Measurements from ENCODE around the gene PSPH.
A peak's percentile ranks its signal among the peaks of the same experiment; 100 is the strongest.
"Not testable (repeated sequence)": the region's sequence is repeated elsewhere in the genome, so short reads cannot be mapped to it uniquely, and the experiment has no call there.

Gene PSPH

DNA sequence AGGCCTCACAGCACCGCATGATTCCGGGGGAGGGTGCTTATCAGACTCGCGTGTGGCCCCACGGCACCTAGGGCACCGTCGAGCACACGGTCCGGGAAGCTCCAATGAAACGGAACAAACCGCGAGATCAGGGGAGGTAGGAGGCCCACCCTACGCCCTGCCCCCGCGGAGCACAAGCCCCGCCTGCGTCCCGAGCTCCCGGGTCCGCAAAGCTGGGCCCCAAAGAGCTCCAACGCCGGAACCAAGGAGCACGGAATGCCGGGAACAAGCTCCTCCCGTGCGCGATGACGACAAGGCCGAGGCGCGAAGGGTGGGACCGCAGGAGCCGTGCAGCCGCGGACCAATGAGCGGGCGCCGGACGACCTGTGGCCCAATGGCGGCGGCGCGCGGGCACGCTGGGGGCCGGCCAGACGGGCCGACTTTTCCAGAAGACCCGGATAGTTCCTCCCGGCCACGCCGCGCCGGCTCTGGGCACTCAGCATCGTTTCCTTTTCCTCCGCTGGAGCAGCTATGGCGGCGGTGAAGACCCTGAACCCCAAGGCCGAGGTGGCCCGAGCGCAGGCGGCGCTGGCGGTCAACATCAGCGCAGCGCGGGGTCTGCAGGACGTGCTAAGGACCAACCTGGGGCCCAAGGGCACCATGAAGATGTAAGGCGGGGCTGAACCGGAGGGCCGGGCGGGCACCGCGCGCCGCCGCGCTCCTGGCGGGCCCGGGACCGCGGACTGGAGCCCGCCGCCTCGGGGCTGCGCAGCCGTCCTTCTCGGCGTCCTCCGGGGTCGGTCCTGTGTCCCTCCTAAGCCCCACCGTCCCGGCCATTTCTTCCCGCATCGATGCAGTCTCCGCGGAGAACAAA, at the start of gene PSPH, which contains the start of gene CCT6A:
Gene PSPH, minus strand, starts transcription at position 106 of the 853 bp plus-strand sequence. CDS start 30,232 bp downstream, outside the sequence.
Gene CCT6A, plus strand, starts transcription at position 427 of the 853 bp plus-strand sequence. Its CDS starts 84 bp downstream, at position 511.
- FAIRE-seq = peak; percentile 85
- peak; percentile 84 for DNase-seq (ENCODE audit: insufficient read length, low spot score)

DNA sequence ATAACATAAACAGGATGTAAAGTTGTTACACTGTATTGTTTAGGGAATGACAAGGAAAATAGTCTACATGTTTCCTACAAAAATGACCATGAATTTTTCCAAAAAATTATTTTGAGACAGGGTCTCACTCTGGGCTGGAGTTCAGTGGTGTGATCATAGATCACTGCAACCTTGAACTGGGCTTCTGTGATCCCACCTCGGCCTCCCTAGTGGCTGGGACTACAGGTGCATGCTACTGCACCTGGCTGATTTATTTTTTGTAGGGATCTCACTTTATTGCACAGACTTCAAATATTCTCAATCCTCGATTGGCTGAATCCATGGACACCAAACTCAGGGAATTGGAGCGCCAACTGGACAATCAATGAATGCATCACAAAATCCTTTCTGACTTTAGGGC, 48.4 kb upstream of the PSPH start:
- no peak for FAIRE-seq
- no peak for DNase-seq (ENCODE audit: insufficient read length, low spot score)

DNA sequence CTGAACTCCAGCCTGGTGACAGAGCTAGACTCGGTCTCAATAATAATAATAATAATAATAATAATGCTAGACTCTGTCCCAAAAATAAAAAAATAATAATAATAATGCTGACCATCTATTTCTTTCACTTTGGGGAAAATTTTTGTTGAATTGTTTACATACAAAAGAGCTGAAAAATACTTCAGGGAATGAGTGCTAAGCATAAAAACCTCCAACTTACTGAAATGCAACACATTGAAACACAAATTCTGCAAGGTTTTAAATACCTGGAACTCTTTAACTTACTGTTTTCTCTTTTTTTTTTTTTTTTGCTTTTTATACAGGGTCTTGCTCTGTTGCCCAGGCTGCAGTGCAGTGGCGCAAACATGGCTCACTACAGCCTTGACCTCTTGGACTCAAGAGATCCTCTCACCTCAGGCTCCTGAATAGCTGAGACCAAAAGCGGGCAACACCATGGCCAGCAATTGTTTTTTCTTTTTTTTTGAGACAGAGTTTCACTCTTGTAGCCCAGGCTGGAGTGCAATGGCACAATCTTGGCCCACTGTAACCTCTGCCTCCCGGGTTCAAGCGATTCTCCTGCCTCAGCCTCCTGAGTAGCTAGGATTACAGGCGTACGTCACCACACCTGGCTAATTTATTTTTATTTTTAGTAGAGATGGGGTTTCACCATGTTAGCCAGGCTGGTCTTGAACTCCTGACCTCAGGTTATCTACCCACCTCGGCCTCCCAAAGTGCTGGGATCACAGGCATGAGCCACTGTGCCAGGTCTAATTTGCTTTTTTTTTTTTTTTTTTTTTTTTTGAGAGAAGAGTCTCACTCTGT, 47.2 kb upstream of the PSPH start:
- not testable (repeated sequence) for FAIRE-seq; DNase-seq (ENCODE audit: insufficient read length, low spot score)

DNA sequence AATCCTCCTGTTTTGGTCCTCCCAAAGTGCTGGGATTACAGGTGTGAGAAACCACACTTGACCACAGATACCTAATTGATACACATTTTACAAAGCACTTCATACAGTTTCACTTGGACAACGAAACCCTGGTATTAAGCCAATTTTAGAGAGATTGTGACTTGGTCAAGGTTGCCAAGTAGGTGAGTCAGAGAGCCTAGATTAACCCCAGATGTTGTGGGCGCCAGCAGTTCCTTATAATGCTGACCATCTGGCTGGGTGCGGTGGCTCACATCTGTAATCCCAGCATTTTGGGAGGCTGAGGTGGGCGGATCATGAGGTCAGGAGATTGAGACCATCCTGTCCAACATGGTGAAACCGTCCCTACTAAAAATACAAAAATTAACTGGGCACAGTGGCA, 46.5 kb upstream of the PSPH start:
- DNase-seq (ENCODE audit: insufficient read length, low spot score) = no peak
- no peak for FAIRE-seq

DNA sequence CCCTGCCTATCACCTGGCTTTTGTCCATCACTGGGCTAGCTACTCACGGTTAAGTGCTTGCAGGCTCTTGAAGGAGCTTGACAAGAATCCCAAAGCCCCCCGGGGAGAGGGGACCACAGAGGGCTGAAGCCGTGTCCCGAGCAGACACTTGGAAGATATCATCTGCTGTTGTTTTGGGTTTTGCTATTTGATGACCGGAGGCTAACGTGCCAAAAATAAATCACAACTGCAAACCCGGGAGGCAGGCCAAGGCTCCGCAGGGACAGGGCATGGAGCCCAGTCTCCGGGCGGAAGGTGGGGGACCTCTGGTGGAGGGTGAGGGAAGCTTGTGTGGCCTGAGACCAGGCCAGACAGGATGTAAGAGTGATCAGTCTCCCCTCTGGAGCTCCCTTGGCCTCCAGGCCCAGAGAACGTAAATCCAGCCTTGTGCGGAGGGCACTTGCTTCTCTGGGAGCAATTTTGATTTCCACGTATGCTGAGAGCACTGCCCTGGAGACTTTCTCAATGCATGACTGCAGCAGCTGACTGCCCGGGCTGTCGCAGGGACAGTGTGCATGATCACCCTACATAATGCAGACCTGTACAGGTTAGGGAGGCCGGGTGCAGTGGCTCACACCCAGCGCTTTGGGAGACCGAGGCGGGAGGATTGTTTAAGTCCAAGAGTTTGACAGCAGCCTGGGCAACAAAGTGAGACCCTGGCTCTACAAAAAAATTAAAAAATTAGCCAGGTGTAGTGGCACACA, 41.7 kb upstream of the PSPH start, which contains the start of gene PHKG1:
Gene PHKG1, minus strand, starts transcription at position 164 of the 743 bp plus-strand sequence. CDS start 4,011 bp downstream, outside the sequence.
- FAIRE-seq (no peak), DNase-seq (ENCODE audit: insufficient read length, low spot score) (no peak)

DNA sequence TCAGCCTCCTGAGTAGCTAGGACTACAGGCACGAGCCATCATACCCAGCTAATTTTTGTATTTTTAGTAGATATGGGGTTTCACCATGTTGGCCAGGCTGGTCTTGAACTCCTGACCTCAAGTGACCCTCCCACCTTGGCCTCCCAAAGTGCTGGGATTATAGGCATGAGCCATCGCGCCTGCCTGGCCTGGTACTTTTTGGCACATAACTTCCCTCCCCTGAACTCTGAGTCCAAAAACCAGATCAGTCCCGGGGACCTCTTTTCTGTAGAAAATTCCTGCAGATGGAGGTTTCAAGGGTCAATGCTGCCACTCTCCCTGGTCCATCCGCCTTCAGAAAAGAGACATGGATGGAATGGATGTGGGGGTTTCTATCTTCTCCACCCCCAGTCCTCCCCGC, 41.1 kb upstream of the PSPH start:
- not testable (repeated sequence) for FAIRE-seq; DNase-seq (ENCODE audit: insufficient read length, low spot score)

DNA sequence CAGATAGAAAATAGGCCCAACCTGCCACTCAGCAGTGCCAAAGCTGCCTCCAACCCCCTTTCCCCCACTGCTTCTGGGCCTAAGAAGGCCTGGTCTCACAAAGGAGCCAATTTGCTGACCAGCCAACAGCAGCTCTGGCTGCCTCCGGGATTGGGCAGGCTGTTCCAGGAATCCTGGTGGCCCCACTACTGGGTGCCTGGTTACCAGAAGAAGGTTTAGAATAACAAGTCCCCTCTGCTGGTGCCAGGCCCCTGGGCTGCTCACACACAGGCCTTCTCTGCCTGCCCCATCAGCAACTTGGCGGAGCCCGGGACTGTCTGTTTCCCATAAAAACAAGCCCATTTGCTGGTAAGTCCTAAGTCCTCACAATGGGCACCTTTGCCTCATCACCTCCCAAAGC, 40.3 kb upstream of the PSPH start:
- no peak for DNase-seq (ENCODE audit: insufficient read length, low spot score)
- FAIRE-seq = no peak

DNA sequence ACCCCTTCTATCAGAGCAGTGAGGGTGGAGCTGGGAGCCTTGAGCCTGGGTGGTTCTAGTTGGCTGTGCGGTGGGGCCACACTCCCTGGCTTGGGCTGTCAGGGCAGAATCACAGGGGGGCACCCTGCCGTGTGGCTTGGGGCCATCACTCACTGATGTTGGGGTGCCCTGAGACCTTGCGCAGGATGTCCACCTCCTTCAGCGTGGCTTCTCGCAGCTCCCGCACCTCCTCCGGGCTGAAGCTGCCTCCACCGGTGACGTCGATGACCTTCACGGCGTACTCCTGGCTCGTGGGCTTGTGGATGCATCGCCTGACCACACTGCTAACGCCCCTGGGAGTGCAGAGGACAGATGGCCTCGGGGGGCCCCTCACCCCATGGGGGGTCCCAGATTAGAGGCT, 36.2 kb upstream of the PSPH start:
- FAIRE-seq = no peak
- no peak for DNase-seq (ENCODE audit: insufficient read length, low spot score)

DNA sequence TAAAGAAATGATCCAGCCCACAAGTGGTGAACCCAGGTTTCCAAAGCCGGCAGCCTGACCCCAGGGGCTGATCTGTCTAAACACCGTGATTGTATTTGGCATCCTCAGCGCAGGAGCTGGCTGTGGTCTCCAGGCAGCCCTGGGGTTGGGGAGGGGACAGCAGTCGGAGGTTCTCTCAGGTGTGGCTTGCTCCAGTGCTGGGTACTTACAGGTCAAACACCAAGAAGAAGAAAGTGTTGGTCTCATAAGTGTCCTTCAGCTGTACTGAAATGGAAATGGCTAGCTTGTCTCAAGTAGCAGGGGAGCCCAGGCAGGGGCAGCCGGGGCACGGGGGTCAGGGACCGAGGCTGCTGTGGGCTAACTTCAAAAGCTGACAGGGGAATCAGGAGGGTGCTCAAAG, 35.5 kb upstream of the PSPH start:
- DNase-seq (ENCODE audit: insufficient read length, low spot score) (no peak), FAIRE-seq (no peak)

DNA sequence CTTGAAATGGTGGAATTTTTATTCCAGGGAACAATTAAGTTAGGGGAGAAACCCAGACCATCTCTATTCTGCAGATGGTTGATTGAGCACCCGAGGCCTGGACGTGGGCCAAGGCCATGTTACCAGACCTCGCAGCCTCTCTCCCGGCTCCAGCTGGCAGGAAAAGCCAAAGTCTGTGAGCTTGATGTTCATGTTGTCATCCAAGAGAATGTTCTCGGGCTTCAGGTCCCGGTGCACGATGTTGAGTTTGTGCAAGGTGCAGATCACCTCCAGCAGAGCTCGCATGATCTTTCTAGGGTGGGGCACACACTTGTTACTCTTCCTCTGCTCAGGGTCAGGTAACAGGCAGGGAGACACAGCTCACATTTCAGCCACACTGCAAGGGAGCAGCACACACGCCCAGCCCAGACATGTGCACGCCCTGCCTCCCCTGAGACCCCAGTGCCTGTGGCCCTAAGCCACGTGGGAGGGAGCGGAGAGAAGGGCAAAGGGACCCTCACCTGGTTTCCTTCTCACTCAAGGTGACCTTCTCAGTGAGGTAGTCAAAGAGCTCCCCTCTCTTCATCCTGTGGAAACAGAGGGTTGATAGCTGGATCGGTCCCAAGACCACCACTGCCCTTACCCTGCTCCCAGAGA, 32.0 kb upstream of the PSPH start:
- no peak for DNase-seq (ENCODE audit: insufficient read length, low spot score)
- no peak for FAIRE-seq

DNA sequence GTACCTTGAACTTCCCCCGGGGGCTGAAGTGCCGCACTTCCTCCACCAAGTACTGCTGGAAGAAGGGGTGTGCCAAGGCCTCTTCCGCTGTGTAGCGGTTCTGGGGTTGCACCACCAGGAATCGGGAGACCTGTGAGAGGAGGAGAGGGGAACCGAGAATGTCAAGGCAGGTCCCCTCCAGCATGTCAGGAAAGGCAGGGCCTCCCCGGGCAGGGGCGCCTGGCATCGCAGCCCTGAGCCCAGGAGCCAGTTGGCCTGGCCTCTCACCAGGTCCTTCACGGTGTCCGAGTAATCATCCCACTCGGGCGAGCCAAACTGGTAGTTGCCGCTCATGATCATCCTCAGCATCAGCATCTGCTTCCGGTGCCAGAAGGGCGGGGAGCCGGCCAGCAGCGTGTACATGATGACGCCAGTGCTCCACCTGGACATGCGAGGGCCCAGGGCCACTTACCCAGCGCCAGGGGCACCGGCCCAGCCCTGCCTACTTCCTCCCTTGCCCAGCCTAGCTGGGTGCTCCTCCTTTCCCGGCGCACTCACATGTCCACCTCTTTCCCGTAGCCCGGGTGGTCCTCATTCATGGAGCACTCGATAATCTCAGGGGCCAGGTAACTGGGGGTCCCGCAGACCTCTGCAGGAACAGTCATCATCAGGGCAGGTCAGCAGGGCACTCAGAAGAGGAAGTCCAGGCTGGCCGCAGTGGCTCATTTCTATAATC, 30.5 kb upstream of the PSPH start:
- FAIRE-seq (no peak), DNase-seq (ENCODE audit: insufficient read length, low spot score) (no peak)

DNA sequence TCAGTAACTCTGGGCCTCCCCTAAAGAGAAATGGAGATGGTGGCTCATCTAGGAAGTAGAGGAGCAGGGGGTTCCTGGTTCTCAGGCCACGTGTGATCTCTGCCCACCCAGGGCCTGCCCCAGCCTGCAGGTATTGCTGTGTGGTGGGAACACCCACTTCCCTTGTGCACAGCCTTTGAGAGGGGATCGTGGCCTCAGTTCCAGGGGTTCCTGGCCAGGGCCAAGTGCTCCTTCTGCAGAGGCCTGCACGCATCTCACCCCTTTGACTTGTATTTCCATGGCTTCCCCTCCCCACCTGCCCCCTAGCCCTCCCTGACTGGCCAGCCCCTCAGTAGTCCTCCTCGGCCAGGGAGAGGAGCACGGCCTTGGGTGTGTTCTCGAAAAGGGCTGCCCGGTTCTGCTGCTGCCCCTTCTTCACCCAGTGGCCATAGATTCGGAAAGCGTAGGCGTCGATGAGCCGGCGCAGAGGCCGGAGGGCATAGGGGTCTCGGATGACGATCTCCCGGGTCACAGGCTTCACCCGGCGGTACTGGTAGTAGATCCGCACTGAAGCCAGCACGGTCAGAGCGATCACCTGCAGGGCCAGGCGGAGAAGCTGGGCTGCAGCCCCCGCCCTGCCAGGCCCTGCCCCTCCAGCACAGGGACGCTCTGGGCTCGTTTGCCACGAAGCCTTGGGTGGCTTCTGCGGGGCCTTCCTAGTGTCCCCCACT, 29.6 kb upstream of the PSPH start:
- not testable (repeated sequence) for FAIRE-seq; DNase-seq (ENCODE audit: insufficient read length, low spot score)

DNA sequence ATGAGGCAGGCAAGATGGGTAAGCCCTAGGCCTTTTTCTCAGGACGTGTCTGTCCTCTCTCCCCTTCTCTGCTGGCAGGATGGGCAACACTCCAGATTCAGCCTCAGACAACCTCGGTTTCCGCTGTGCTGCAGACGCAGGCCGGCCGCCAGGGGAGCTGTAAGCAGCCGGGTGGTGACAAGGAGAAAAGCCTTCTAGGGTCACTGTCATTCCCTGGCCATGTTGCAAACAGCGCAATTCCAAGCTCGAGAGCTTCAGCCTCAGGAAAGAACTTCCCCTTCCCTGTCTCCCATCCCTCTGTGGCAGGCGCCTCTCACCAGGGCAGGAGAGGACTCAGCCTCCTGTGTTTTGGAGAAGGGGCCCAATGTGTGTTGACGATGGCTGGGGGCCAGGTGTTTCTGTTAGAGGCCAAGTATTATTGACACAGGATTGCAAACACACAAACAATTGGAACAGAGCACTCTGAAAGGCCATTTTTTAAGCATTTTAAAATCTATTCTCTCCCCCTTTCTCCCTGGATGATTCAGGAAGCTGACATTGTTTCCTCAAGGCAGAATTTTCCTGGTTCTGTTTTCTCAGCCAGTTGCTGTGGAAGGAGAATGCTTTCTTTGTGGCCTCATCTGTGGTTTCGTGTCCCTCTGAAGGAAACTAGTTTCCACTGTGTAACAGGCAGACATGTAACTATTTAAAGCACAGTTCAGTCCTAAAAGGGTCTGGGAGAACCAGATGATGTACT, 28.4 kb upstream of the PSPH start:
- DNase-seq (ENCODE audit: insufficient read length, low spot score) (no peak), FAIRE-seq (no peak)

DNA sequence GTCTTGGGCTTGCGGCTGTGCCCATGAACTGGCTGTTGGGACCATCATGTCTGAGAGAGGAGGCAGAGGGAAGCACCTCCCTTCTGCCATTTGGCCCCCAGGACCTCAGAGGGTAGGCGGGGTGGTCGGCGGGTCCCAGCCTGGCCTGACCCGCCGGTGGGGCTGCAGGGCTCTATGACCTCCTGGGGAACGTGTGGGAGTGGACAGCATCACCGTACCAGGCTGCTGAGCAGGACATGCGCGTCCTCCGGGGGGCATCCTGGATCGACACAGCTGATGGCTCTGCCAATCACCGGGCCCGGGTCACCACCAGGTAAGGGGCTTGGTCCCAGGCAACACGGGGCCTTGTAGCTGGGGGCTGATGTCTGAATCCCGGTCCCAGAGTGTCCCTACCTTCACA, 27.0 kb upstream of the PSPH start:
- DNase-seq (ENCODE audit: insufficient read length, low spot score) (no peak), FAIRE-seq (no peak)

DNA sequence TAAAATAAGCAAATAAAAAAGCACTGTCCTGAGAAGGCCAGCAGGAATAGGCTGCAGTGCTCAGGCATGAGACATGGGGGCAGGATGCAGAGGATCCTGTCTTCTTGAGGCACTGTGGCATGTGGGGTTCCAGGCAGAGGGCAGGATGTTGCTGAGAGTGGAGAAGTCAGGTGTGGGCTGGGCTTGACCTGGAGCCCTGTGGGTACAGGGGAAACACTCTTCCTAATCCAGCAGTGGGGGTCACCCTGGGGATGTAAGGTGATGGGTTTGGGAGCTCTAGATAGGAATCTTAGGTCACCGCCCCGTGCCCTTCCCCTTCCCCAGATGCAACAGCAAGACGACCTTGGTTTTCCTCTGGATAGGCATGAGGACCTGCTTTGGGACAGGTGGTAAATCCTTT, 26.4 kb upstream of the PSPH start:
- DNase-seq (ENCODE audit: insufficient read length, low spot score) (no peak), FAIRE-seq (no peak)

DNA sequence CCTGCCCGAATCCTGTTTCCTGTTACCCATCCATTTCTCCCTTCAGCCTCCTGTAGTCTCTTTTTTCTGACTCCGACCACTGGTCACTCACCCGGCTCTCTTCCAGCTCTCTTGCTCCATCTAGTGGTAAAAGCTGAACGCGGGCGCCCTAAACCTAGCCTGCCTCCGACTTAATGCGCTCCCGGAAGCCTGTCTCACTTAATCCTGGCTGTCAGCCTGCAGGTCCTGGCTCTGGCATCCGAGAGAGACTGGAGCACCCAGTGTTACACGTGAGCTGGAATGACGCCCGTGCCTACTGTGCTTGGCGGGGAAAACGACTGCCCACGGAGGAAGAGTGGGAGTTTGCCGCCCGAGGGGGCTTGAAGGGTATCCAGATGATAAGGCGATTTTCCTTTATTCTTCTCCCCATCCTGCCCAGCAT, 23.1 kb upstream of the PSPH start:
- FAIRE-seq = peak; percentile 71

DNA sequence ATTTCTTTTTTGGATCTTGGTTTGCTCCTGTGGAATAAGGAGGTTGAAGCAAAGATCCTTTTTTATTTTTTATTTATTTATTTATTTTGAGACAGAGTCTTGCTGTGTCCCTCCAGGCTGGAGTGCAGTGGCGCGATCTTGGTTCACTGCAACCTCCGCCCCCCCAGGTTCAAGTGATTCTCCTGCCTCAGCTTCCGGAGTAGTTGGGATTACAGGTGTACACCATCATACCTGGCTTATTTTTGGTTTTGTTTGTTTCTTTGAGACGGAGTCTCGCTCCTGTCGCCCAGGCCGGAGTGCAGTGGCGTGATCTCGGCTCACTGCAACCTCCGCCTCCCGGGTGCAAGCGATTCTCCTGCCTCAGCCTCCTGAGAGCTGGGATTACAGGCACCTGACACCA, 15.1 kb upstream of the PSPH start:
- not testable (repeated sequence) for DNase-seq (ENCODE audit: insufficient read length, low spot score); FAIRE-seq

More for the DNA sequence above, 23.1 kb upstream of the PSPH start:
- peak; percentile 70 for DNase-seq (ENCODE audit: insufficient read length, low spot score)
